Upper lobe of left lung (tissue), 4 donors: ENCODE measurements around the gene DNAH1.

Source experiments
- EP300 ChIP-seq, 4 donors: sonication (generic); formaldehyde crosslinking; IDR thresholded peaks; one replicate each; pipeline ENCODE4 v1.5.1; 2017; ENCODE audit warnings: antibody characterized with exemption in 4 of 4, control low read depth in 2 of 4
- POLR2A ChIP-seq, 4 donors: fragments of 450-650 bp; IDR thresholded peaks; one replicate each; pipeline ENCODE4 v1.5.1; 2016 to 2017; ENCODE audit warnings: antibody characterized with exemption in 4 of 4, mild to moderate bottlenecking in 2 of 4
- POLR2AphosphoS5 ChIP-seq, 2 donors: sonication (generic); formaldehyde crosslinking; IDR thresholded peaks; one replicate each; pipeline ENCODE4 v1.5.1; 2017; ENCODE audit warnings: antibody characterized with exemption in 2 of 2
- TF ChIP-seq, protein P1 (sequence below), 6 experiments: fragments of 450-650 bp in 4 of 6; fragments of 200-600 bp in 2 of 6; sonication (generic) in 2 of 6; IDR thresholded peaks; one replicate each; pipeline ENCODE4 v1.5.1; 2016 to 2019; ENCODE audit warnings: antibody characterized with exemption in 6 of 6

DNA sequence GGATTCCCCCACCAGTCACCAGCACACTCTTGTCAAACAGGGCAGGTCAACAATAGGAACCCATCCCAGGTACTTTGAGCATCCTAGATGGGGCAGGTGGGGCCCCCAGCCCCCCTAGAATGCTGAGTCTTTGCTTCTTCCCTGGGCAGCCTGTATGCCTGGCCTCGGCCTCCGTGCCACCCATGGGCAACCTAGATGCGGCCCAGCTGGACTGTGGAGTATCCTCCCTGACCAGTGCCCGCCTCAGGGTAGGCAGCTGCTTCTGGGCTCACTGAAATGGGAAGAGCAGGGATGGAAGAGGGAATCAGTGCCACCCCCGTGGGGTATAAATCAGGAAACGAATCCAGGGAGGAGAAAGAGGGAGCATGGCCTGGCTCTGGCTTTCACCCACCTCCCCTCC, 10.9 kb downstream of the DNAH1 start:
- TF ChIP-seq, protein P1, sequence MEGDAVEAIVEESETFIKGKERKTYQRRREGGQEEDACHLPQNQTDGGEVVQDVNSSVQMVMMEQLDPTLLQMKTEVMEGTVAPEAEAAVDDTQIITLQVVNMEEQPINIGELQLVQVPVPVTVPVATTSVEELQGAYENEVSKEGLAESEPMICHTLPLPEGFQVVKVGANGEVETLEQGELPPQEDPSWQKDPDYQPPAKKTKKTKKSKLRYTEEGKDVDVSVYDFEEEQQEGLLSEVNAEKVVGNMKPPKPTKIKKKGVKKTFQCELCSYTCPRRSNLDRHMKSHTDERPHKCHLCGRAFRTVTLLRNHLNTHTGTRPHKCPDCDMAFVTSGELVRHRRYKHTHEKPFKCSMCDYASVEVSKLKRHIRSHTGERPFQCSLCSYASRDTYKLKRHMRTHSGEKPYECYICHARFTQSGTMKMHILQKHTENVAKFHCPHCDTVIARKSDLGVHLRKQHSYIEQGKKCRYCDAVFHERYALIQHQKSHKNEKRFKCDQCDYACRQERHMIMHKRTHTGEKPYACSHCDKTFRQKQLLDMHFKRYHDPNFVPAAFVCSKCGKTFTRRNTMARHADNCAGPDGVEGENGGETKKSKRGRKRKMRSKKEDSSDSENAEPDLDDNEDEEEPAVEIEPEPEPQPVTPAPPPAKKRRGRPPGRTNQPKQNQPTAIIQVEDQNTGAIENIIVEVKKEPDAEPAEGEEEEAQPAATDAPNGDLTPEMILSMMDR (IDR thresholded peaks at IDR 0.05) = no peak
- no peak for TF ChIP-seq POLR2A (IDR thresholded peaks at IDR 0.05)
- TF ChIP-seq POLR2AphosphoS5 (IDR thresholded peaks at IDR 0.05) = no peak
- no peak for TF ChIP-seq EP300 (IDR thresholded peaks at IDR 0.05)
